ENCODE results near the gene PDE11A. TPM values are rescaled to one million over a fixed set of nuclear protein-coding genes. Genes with fewer than 3 reads are reported as not detected.

PDE11A gene
- total and polyA plus RNA-seq, 2 of the 13 experiments (the other 11 are each of a cell fraction or from before 2014, with no cell fraction given): 1.2 to 1.7 TPM

- in situ Hi-C loops (cut with HindIII; ENCODE audit: extremely low pct_ligation_motif_present, low pct_unique_long_range_greater_than_20kb) (no loop called here), intact Hi-C loops (cut with micrococcal nuclease; ENCODE audit: unreplicated experiment) (no loop called here)
Measured at GRCh38 chr2:177610813-177611212, 461.8 kb downstream of the PDE11A start.

GRCh38 chr2:177606636-177607035, 465.9 kb downstream of the PDE11A start:
- H3K9ac ChIP-seq (ENCODE audit: insufficient read depth, low read depth, low read length): no peak overlapping the region
- 62% methylated on average over 7 of the region's 7 CpGs for WGBS (ENCODE audit: low lambda C conversion rate)
- BruUV-seq (replicated peaks): no TSS peak
- H2AFZ ChIP-seq (ENCODE audit: low read length): peak overlapping the region; percentile 48
- H3K79me2 ChIP-seq (ENCODE audit: insufficient read depth, low read length): no peaks in the 10 kb centered on the region
- FAIRE-seq (no peak), DNase-seq (ENCODE audit: low spot score) (no peak), ATAC-seq (no peak)
- no peaks in the 10 kb centered on the region for H3K36me3 ChIP-seq (replicated peaks in 1 of 2; ENCODE audit: control insufficient read depth in 1 of 2, insufficient read depth in 2 of 2, low read length in 2 of 2)
- POLR2A ChIA-PET: no interaction called here
- H3K4me3 ChIP-seq (replicated peaks in 1 of 3; ENCODE audit: insufficient read depth in 1 of 3, low read depth in 2 of 3, low read length in 3 of 3): no peak overlapping the region
- peak overlapping the region; percentile 13; the same call in 1 of the 2 replicates for H3K4me2 ChIP-seq (ENCODE audit: low read depth, low read length)
- no peaks in the 10 kb centered on the region for H3K9me3 ChIP-seq (ENCODE audit: low read length)
- CTCF ChIA-PET (ENCODE audit: low intra/inter-chr PET ratio, low total read pairs): no interaction called here
- TF ChIP-seq MED1 (CRISPR knock-in tag; IDR thresholded peaks at IDR 0.05): no peak
- TF ChIP-seq HOMEZ (CRISPR knock-in tag; IDR thresholded peaks at IDR 0.05; ENCODE audit: low read depth): peak; percentile 40; the same call in 1 of the 2 replicates
- H4K20me1 ChIP-seq (ENCODE audit: insufficient read depth, low read length): no peaks in the 10 kb centered on the region
- intact Hi-C loops (cut with micrococcal nuclease; ENCODE audit: unreplicated experiment): no loop called here
- peaks cover 53% of the 10 kb centered on the region for H3K4me1 ChIP-seq (ENCODE audit: insufficient read depth, low read length)
- no peaks in the 10 kb centered on the region; a peak in 1 of 5 replicates for H3K27me3 ChIP-seq (ENCODE audit: control insufficient read depth in 1 of 2, insufficient read depth in 2 of 2, low read length in 2 of 2)
- no peak overlapping the region for H3K27ac ChIP-seq (ENCODE audit: extremely low read length, insufficient read depth, low read length)
- in situ Hi-C loops (cut with HindIII; ENCODE audit: extremely low pct_ligation_motif_present, low pct_unique_long_range_greater_than_20kb): loop anchor here (10.0 kb wide), 2 partner anchors 112 to 272 kb away; no protein-coding TSS in a partner anchor

More at GRCh38 chr2:177610813-177611212, 461.8 kb downstream of the PDE11A start:
- H3K27me3 ChIP-seq (ENCODE audit: control insufficient read depth in 1 of 2, insufficient read depth in 2 of 2, low read length in 2 of 2): no peaks in the 10 kb centered on the region; a peak in 1 of 5 replicates
- no peaks in the 10 kb centered on the region for H3K36me3 ChIP-seq (replicated peaks in 1 of 2; ENCODE audit: control insufficient read depth in 1 of 2, insufficient read depth in 2 of 2, low read length in 2 of 2)
- ChIA-PET CTCF (ENCODE audit: low intra/inter-chr PET ratio, low total read pairs) (no interaction called here), POLR2A (interaction anchor here (0.6 kb wide), 1 partner anchor 1333 kb away, joined by 3 read pairs; no protein-coding TSS in a partner anchor)
- FAIRE-seq: no peak
- BruUV-seq (replicated peaks): no TSS peak
- TF ChIP-seq CEBPG (CRISPR knock-in tag; IDR thresholded peaks at IDR 0.05): 0 out of 2 replicates have a peak, but pooled peaks have one; percentile 15
- no peak for TF ChIP-seq SOX13 (IDR thresholded peaks at IDR 0.05)
- peak in 1 of 2 experiments; percentile 17; a peak in 1 of 4 replicates for TF ChIP-seq SOX13 (CRISPR knock-in tag; conservative IDR thresholded peaks at IDR 0.05 in 1 of 2, IDR thresholded peaks at IDR 0.05 in 1 of 2)
- TF ChIP-seq SAFB2 (CRISPR knock-in tag; IDR thresholded peaks at IDR 0.05; ENCODE audit: borderline replicate concordance, low read depth): no peak
- peak; percentile 54; the same call in 1 of the 2 replicates for TF ChIP-seq CEBPB (IDR thresholded peaks at IDR 0.05; ENCODE audit: borderline replicate concordance, low read depth, low read length)
- ATAC-seq: peak; percentile 54
- H3K4me3 ChIP-seq (replicated peaks in 1 of 3; ENCODE audit: insufficient read depth in 1 of 3, low read depth in 2 of 3, low read length in 3 of 3): no peak overlapping the region
- H4K20me1 ChIP-seq (ENCODE audit: insufficient read depth, low read length): no peaks in the 10 kb centered on the region
- peaks cover 28% of the 10 kb centered on the region for H3K4me1 ChIP-seq (ENCODE audit: insufficient read depth, low read length)
- H3K4me2 ChIP-seq (ENCODE audit: low read depth, low read length): no peak overlapping the region; the same call in 1 of the 2 replicates
- no peak for DNase-seq (ENCODE audit: low spot score)
- H3K9ac ChIP-seq (ENCODE audit: insufficient read depth, low read depth, low read length): no peak overlapping the region
- H3K9me3 ChIP-seq (ENCODE audit: low read length): no peaks in the 10 kb centered on the region
- no peak overlapping the region for H2AFZ ChIP-seq (ENCODE audit: low read length)
- H3K79me2 ChIP-seq (ENCODE audit: insufficient read depth, low read length): no peaks in the 10 kb centered on the region
- 74% methylated on average over 1 of the region's 1 CpG for WGBS (ENCODE audit: low lambda C conversion rate)
- no peak overlapping the region for H3K27ac ChIP-seq (ENCODE audit: extremely low read length, insufficient read depth, low read length)
